Measurements from ENCODE around the gene LKAAEAR1.

The LKAAEAR1 gene

DNA sequence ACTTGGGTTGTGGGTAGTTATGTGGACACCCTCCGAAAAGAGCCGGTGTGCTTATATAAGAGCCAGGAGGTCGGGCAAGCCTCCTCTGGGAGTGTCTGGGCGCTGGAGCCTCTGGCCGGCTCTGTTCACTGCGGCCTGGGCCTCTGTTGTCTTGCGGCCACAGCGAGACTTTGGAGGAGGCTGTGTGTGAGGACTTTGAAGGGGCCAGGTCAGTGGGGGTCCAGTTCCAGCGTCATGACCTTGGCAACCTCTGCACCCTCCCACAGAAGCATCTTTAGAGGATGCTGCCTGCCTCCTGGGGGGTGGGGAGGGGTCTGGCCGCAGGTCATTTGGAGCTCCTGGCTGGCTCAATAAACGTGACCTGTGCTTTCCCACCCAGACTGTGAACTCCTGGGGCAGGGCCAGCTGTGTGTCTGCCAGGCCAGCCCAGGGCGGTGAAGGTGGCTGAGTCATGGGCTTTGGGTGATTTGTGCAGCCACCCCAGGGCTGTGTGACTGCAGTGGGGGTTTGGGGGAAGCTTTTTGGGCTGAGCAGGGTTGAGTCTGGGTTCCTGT, 20.0 kb downstream of the LKAAEAR1 start:
- no peak for TF ChIP-seq ZC3H10 (CRISPR knock-in tag; IDR thresholded peaks at IDR 0.05)
- peak; percentile 15; the same call in 1 of the 3 replicates for ATAC-seq

DNA sequence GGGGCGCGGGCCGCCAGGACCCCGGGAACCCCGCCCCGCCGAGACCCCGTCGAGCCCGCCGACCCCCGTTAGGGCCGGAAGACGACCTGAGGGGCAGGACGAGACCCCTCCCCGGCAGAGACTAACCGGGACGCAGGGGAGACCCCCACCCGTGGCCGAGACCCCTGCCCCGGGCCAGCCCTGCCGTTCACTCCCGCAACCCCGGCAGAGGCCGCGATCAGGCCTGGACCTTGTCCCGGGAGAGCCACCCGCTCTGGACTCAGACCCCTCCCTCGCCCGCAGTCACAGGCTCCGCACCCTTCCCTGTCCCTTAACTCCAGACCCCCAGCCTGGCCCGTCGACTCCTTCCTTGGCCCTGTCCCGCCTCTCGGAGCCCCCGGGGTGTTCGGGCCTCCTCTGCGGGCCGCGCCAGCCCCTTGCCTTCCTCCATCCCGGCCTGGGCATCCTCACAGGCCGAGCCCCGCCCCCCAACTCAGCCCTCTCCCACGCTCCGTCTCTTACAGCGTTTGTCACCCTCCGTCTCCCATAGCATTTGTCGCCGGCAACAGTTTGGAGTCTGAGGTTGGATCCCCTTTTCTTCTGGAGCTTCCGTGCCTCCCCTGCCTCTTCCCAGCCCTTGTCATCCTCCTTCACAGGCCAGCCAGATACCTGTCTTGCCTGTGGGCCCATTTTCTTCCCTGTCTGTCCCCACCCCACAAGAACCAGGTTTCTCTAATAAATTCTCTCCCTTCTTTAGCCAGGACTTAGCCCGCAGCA, 20.6 kb downstream of the LKAAEAR1 start:
- no peak for TF ChIP-seq TCF4 (CRISPR knock-in tag; IDR thresholded peaks at IDR 0.05; ENCODE audit: borderline replicate concordance)
- no peak for TF ChIP-seq GLIS3 (CRISPR knock-in tag; IDR thresholded peaks at IDR 0.05)
- TF ChIP-seq ZFP3 (CRISPR knock-in tag; IDR thresholded peaks at IDR 0.05) = no peak
- no peak for TF ChIP-seq SNAI2 (CRISPR knock-in tag; IDR thresholded peaks at IDR 0.05)
- no peak for TF ChIP-seq BACH2 (CRISPR knock-in tag; IDR thresholded peaks at IDR 0.05; ENCODE audit: borderline replicate concordance)
- TF ChIP-seq ZFP30 (CRISPR knock-in tag; IDR thresholded peaks at IDR 0.05) = no peak
- TF ChIP-seq, protein P1, sequence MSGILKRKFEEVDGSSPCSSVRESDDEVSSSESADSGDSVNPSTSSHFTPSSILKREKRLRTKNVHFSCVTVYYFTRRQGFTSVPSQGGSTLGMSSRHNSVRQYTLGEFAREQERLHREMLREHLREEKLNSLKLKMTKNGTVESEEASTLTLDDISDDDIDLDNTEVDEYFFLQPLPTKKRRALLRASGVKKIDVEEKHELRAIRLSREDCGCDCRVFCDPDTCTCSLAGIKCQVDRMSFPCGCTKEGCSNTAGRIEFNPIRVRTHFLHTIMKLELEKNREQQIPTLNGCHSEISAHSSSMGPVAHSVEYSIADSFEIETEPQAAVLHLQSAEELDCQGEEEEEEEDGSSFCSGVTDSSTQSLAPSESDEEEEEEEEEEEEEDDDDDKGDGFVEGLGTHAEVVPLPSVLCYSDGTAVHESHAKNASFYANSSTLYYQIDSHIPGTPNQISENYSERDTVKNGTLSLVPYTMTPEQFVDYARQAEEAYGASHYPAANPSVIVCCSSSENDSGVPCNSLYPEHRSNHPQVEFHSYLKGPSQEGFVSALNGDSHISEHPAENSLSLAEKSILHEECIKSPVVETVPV (CRISPR knock-in tag; IDR thresholded peaks at IDR 0.05) = no peak
- TF ChIP-seq ZC3H10 (CRISPR knock-in tag; IDR thresholded peaks at IDR 0.05) = no peak
- TF ChIP-seq TOX (CRISPR knock-in tag; IDR thresholded peaks at IDR 0.05; ENCODE audit: borderline replicate concordance) = no peak
- TF ChIP-seq CSDC2 (CRISPR knock-in tag; IDR thresholded peaks at IDR 0.05) = no peak
- ATAC-seq = peak; percentile 17

DNA sequence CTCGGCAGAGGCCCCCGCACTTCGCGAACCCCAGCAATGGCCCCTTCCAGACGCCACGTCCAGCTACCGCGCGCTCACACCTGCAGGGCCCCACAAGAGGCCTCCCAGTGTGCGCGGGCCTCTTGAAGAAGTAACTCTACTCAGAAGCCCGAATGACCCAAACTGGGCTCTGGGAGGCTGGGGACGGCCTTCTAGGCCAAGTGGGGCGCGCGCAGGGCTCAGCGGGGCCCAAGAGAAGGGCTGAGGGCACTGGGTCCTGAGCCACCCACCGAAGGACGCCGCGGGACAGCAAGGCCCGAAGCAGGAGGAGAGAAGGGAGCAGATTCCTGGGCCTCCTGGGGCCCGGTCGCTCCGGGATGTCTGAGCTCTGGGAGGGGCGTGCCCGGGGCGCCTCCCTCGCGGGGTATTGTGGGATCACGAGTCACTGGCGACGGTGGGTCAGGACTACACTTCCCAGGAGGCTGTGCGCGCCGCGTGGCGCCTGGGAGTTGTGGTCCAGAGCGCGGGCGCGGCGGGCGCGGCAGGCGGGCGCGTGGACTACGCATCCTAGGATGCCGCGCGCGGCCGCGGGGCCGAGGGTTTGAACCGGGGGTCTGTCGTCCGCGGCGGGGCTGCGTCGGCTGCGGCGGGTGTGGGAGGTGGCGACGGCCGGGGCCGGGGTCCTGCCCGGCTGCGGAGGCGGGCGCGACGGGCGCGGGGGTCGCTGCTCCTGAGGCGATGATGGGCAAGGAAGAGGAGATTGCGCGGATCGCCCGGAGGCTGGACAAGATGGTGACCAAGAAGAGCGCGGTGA, 21.4 kb downstream of the LKAAEAR1 start, which contains the start of gene TCEA2:
TCEA2 (plus strand) TSS at position 603 of the 793 bp plus-strand sequence; CDS start at position 718, 115 bp downstream.
- TF ChIP-seq, protein P2, sequence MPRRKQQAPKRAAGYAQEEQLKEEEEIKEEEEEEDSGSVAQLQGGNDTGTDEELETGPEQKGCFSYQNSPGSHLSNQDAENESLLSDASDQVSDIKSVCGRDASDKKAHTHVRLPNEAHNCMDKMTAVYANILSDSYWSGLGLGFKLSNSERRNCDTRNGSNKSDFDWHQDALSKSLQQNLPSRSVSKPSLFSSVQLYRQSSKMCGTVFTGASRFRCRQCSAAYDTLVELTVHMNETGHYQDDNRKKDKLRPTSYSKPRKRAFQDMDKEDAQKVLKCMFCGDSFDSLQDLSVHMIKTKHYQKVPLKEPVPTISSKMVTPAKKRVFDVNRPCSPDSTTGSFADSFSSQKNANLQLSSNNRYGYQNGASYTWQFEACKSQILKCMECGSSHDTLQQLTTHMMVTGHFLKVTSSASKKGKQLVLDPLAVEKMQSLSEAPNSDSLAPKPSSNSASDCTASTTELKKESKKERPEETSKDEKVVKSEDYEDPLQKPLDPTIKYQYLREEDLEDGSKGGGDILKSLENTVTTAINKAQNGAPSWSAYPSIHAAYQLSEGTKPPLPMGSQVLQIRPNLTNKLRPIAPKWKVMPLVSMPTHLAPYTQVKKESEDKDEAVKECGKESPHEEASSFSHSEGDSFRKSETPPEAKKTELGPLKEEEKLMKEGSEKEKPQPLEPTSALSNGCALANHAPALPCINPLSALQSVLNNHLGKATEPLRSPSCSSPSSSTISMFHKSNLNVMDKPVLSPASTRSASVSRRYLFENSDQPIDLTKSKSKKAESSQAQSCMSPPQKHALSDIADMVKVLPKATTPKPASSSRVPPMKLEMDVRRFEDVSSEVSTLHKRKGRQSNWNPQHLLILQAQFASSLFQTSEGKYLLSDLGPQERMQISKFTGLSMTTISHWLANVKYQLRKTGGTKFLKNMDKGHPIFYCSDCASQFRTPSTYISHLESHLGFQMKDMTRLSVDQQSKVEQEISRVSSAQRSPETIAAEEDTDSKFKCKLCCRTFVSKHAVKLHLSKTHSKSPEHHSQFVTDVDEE (CRISPR knock-in tag; IDR thresholded peaks at IDR 0.05) = peak; percentile 97
- 0 out of 2 replicates have a peak, but pooled peaks have one; percentile 21 for TF ChIP-seq BACH2 (CRISPR knock-in tag; IDR thresholded peaks at IDR 0.05; ENCODE audit: borderline replicate concordance)
- TF ChIP-seq, protein P3, sequence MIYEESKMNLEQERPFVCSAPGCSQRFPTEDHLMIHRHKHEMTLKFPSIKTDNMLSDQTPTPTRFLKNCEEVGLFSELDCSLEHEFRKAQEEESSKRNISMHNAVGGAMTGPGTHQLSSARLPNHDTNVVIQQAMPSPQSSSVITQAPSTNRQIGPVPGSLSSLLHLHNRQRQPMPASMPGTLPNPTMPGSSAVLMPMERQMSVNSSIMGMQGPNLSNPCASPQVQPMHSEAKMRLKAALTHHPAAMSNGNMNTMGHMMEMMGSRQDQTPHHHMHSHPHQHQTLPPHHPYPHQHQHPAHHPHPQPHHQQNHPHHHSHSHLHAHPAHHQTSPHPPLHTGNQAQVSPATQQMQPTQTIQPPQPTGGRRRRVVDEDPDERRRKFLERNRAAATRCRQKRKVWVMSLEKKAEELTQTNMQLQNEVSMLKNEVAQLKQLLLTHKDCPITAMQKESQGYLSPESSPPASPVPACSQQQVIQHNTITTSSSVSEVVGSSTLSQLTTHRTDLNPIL (CRISPR knock-in tag; IDR thresholded peaks at IDR 0.05; ENCODE audit: low read depth) = no peak
- 0 out of 2 replicates have a peak, but pooled peaks have one; percentile 81 for TF ChIP-seq SNAI2 (CRISPR knock-in tag; IDR thresholded peaks at IDR 0.05)
- TF ChIP-seq PPARA (CRISPR knock-in tag; IDR thresholded peaks at IDR 0.05; ENCODE audit: borderline replicate concordance) = no peak
- 0 out of 2 replicates have a peak, but pooled peaks have one; percentile 86 for TF ChIP-seq CSDC2 (CRISPR knock-in tag; IDR thresholded peaks at IDR 0.05)
- 0 out of 2 replicates have a peak, but pooled peaks have one; percentile 22 for TF ChIP-seq ZFP3 (CRISPR knock-in tag; IDR thresholded peaks at IDR 0.05)
- peak; percentile 95 for ATAC-seq

DNA sequence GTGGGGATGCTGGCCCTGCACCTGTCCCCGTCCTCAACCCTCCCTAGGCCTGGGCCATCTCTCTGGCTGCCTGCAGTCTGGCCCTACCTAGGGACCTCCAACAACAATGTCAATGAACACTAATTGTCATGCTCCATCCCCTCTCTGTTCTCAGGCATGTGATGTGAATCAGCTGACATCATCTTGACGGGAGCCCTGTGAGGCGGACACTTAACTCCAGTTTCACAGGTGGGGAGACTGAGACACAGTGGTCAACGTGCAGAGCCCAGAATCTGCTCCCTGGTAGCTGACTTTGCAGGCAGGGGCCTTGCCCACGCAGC, 22.0 kb downstream of the LKAAEAR1 start:
- no peak for ATAC-seq
- TF ChIP-seq TCF4 (CRISPR knock-in tag; IDR thresholded peaks at IDR 0.05; ENCODE audit: borderline replicate concordance) (no peak), OSR1 (CRISPR knock-in tag; IDR thresholded peaks at IDR 0.05) (no peak), ZNF8 (CRISPR knock-in tag; IDR thresholded peaks at IDR 0.05) (no peak), RARB (CRISPR knock-in tag; IDR thresholded peaks at IDR 0.05) (no peak)

DNA sequence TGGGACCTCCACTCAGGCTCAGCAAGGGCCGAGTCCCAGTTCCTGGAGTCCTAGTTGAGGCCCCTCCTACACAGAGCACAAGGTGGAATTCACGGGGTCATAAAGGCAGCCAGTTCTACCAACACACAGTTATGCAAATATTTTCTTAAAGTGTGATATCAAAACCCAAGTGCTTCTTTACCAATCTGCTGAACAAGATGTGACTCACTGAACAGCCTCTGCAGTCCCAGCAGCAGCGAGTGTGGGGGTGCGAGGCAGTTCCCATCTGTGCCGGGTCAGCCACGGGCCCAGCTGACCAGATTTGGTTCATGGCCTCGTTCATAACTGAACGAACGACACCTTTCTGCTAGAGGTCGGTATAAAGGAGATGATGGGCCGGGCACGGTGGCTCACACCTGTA, 25.7 kb downstream of the LKAAEAR1 start:
- no peak for ATAC-seq
- TF ChIP-seq, protein P2 (CRISPR knock-in tag; IDR thresholded peaks at IDR 0.05) = no peak
- TF ChIP-seq PPARA (CRISPR knock-in tag; IDR thresholded peaks at IDR 0.05; ENCODE audit: borderline replicate concordance) (no peak), GLIS3 (CRISPR knock-in tag; IDR thresholded peaks at IDR 0.05) (no peak), OSR1 (CRISPR knock-in tag; IDR thresholded peaks at IDR 0.05) (no peak), ISL1 (CRISPR knock-in tag; IDR thresholded peaks at IDR 0.05) (no peak), ARNTL (CRISPR knock-in tag; IDR thresholded peaks at IDR 0.05; ENCODE audit: borderline replicate concordance, low read depth) (no peak), TCF4 (CRISPR knock-in tag; IDR thresholded peaks at IDR 0.05; ENCODE audit: borderline replicate concordance) (no peak), SNAI2 (CRISPR knock-in tag; IDR thresholded peaks at IDR 0.05) (no peak)
- TF ChIP-seq, protein P4, sequence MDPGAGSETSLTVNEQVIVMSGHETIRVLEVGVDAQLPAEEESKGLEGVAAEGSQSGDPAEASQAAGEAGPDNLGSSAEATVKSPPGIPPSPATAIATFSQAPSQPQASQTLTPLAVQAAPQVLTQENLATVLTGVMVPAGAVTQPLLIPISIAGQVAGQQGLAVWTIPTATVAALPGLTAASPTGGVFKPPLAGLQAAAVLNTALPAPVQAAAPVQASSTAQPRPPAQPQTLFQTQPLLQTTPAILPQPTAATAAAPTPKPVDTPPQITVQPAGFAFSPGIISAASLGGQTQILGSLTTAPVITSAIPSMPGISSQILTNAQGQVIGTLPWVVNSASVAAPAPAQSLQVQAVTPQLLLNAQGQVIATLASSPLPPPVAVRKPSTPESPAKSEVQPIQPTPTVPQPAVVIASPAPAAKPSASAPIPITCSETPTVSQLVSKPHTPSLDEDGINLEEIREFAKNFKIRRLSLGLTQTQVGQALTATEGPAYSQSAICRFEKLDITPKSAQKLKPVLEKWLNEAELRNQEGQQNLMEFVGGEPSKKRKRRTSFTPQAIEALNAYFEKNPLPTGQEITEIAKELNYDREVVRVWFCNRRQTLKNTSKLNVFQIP (CRISPR knock-in tag; IDR thresholded peaks at IDR 0.05; ENCODE audit: borderline replicate concordance, low read depth) = no peak
- TF ChIP-seq, protein P1 (CRISPR knock-in tag; IDR thresholded peaks at IDR 0.05) = no peak

Data from SK-N-SH treated with all-trans-retinoic acid at 6 μM for 48 hours (cell line).